Endothelial cell of umbilical vein (primary cell): ENCODE measurements around the gene MYBPHL.

Experiments used
- CTCF ChIP-seq, 2 donors: IDR thresholded peaks; 1 replicate in 1 of 2; 2 replicates in 1 of 2; pipeline ENCODE4 v1.5.1; 2011; ENCODE audit warnings: low read length in 2 of 2, mild to moderate bottlenecking in 2 of 2, moderate library complexity in 2 of 2, control low read depth in 1 of 2, inconsistent platforms in 1 of 2, low read depth in 1 of 2; ENCODE audit not compliant: insufficient read depth in 1 of 2; ENCODE audit errors: extremely low read depth in 1 of 2
- EZH2 ChIP-seq: IDR thresholded peaks from 2 replicates; pipeline ENCODE4 v1.6.1; 2012; ENCODE audit warnings: borderline replicate concordance, low read depth, mild to moderate bottlenecking, moderate library complexity, low read length, inconsistent platforms; ENCODE audit not compliant: severe bottlenecking
- GATA2 ChIP-seq: IDR thresholded peaks from 2 replicates; pipeline ENCODE4 v1.7.0; 2011; ENCODE audit warnings: low read depth, mild to moderate bottlenecking, moderate library complexity, mixed read lengths, low read length; ENCODE audit not compliant: insufficient read length, insufficient read depth
- POLR2A ChIP-seq: IDR thresholded peaks from 2 replicates; pipeline ENCODE4 v1.6.1; 2012; ENCODE audit warnings: low read depth, mild to moderate bottlenecking, control low read depth, low read length

GRCh38 chr1:109315288-109315687 lies 8.5 kb upstream of the MYBPHL start:
- TF ChIP-seq GATA2 (no peak), CTCF (IDR thresholded peaks at IDR 0.05; ENCODE audit: extremely low read depth in 1 of 2, insufficient read depth in 1 of 2, low read depth in 1 of 2, low read length in 2 of 2) (no peak), POLR2A (no peak), EZH2 (no peak)
